H1 (cell line): ENCODE data around the gene TGFB1I1.

Source experiments
- EP300 ChIP-seq, 2 experiments: IDR thresholded peaks; 1 replicate in 1 of 2; 2 replicates in 1 of 2; pipeline ENCODE4 v1.6.1; 2011 to 2012; ENCODE audit warnings: low read depth in 2 of 2, low read length in 2 of 2, mild to moderate bottlenecking in 2 of 2, borderline replicate concordance in 1 of 2, inconsistent platforms in 1 of 2, moderate library complexity in 1 of 2
- JUN ChIP-seq: IDR thresholded peaks from 2 replicates; pipeline ENCODE4 v1.6.1; 2011; ENCODE audit warnings: low read depth, mild to moderate bottlenecking, improper control_type of control experiment, low read length
- NRF1 ChIP-seq: IDR thresholded peaks from 2 replicates; pipeline ENCODE4 v1.6.1; 2011; ENCODE audit warnings: mild to moderate bottlenecking, low read depth, low read length, improper control_type of control experiment
- POLR2AphosphoS5 ChIP-seq: IDR thresholded peaks from 2 replicates; pipeline ENCODE4 v1.6.1; 2011; ENCODE audit warnings: low read depth, low read length
- SRF ChIP-seq: IDR thresholded peaks from 2 replicates; pipeline ENCODE4 v1.6.1; 2011; ENCODE audit warnings: mild to moderate bottlenecking, low read depth, low read length, moderate library complexity
- YY1 ChIP-seq: IDR thresholded peaks from 2 replicates; pipeline ENCODE4 v1.6.1; 2011; ENCODE audit warnings: low read depth, mild to moderate bottlenecking, low read length
- TF ChIP-seq, protein P1 (sequence below): IDR thresholded peaks from 2 replicates; pipeline ENCODE4 v1.6.1; 2011; ENCODE audit warnings: low read depth, mild to moderate bottlenecking, low read length; ENCODE audit not compliant: insufficient read depth
- TF ChIP-seq, protein P2 (sequence below), 3 experiments: IDR thresholded peaks; 1 replicate in 2 of 3; 2 replicates in 1 of 3; pipeline versions ENCODE4 v1.5.1 to v1.6.1; 2011; ENCODE audit warnings: low read length in 3 of 3, mild to moderate bottlenecking in 3 of 3, inconsistent platforms in 2 of 3, low read depth in 1 of 3, moderate library complexity in 1 of 3; ENCODE audit not compliant: insufficient read depth in 1 of 3; ENCODE audit errors: control extremely low read depth in 1 of 3

DNA sequence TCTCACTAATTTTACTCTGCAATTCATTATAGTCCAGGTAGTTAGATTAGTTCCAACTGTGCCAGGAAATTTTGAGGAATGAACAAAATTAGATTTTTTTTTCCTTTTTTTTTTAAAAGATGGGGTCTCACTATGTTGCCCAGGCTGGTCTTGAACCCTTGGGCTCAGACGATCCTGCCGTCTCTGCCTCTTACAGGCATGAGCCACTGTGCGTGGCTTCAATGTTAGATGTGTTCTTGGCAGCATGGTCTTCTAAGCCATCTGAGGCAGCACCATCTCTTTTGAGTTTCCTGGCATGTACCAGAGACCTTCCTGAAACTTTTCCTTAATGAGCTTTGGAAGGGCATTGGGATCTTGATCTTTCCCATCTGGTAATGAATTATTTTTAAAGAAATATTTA is 53.2 kb downstream of the TGFB1I1 start:
- TF ChIP-seq, protein P1, sequence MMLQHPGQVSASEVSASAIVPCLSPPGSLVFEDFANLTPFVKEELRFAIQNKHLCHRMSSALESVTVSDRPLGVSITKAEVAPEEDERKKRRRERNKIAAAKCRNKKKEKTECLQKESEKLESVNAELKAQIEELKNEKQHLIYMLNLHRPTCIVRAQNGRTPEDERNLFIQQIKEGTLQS, result no peak
- TF ChIP-seq POLR2AphosphoS5, result no peak
- TF ChIP-seq, protein P2, sequence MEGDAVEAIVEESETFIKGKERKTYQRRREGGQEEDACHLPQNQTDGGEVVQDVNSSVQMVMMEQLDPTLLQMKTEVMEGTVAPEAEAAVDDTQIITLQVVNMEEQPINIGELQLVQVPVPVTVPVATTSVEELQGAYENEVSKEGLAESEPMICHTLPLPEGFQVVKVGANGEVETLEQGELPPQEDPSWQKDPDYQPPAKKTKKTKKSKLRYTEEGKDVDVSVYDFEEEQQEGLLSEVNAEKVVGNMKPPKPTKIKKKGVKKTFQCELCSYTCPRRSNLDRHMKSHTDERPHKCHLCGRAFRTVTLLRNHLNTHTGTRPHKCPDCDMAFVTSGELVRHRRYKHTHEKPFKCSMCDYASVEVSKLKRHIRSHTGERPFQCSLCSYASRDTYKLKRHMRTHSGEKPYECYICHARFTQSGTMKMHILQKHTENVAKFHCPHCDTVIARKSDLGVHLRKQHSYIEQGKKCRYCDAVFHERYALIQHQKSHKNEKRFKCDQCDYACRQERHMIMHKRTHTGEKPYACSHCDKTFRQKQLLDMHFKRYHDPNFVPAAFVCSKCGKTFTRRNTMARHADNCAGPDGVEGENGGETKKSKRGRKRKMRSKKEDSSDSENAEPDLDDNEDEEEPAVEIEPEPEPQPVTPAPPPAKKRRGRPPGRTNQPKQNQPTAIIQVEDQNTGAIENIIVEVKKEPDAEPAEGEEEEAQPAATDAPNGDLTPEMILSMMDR (IDR thresholded peaks at IDR 0.05; ENCODE audit: control extremely low read depth in 1 of 3, insufficient read depth in 1 of 3, low read depth in 1 of 3, low read length in 3 of 3), result no peak
- no peak for TF ChIP-seq YY1
- TF ChIP-seq NRF1, result no peak
- no peak for TF ChIP-seq SRF
- no peak for TF ChIP-seq EP300 (IDR thresholded peaks at IDR 0.05; ENCODE audit: borderline replicate concordance in 1 of 2, low read depth in 2 of 2, low read length in 2 of 2)
- TF ChIP-seq JUN, result no peak
